Osteoblast (primary cell): Measurements from ENCODE around the gene DEAF1. TPM values are rescaled to one million over a fixed set of nuclear protein-coding genes. Genes with fewer than 3 reads are reported as not detected.
A peak's percentile ranks its signal among the peaks of the same experiment; 100 is the strongest.

Experiments
- DNase-seq: peaks from one replicate; pipeline ENCODE4 v3.0.0; 2011; ENCODE audit warnings: low spot score, mixed read lengths; ENCODE audit not compliant: insufficient read length; ENCODE audit errors: missing footprints
- H2AFZ ChIP-seq: 2 replicates; pipeline ENCODE4 v1.6.0; 2011; ENCODE audit warnings: mild to moderate bottlenecking, low read length
- H3K27ac ChIP-seq: 2 replicates; pipeline ENCODE4 v1.5.1; 2011; ENCODE audit warnings: mild to moderate bottlenecking, low read depth, low read length, moderate library complexity
- H3K27me3 ChIP-seq: 2 replicates; pipeline ENCODE4 v1.6.0; 2012; ENCODE audit warnings: mild to moderate bottlenecking, control low read depth, inconsistent platforms, low read length, moderate library complexity; ENCODE audit not compliant: insufficient read depth
- H3K36me3 ChIP-seq: 2 replicates; pipeline ENCODE4 v1.5.1; 2011; ENCODE audit warnings: mild to moderate bottlenecking, low read length, control low read depth, moderate library complexity; ENCODE audit not compliant: insufficient read depth
- H3K4me1 ChIP-seq: 2 replicates; pipeline ENCODE4 v1.5.1; 2011; ENCODE audit warnings: mild to moderate bottlenecking, low read length, control low read depth, moderate library complexity; ENCODE audit not compliant: insufficient read depth
- H3K4me2 ChIP-seq: 2 replicates; pipeline ENCODE4 v1.6.0; 2011; ENCODE audit warnings: mild to moderate bottlenecking, low read length; ENCODE audit not compliant: insufficient read depth
- H3K4me3 ChIP-seq: fragments of 200-600 bp; sonication (generic); 3 replicates; pipeline ENCODE4 v1.5.1; 2012; ENCODE audit warnings: mild to moderate bottlenecking, low read length, inconsistent platforms; ENCODE audit not compliant: insufficient read depth
- H3K79me2 ChIP-seq: 2 replicates; pipeline ENCODE4 v1.6.0; 2012; ENCODE audit warnings: mild to moderate bottlenecking, low read length, control low read depth, inconsistent platforms; ENCODE audit not compliant: insufficient read depth
- H3K9me3 ChIP-seq: 2 replicates; pipeline ENCODE4 v1.5.1; 2011; ENCODE audit warnings: low read depth, low read length, control low read depth
- H4K20me1 ChIP-seq: 2 replicates; pipeline ENCODE4 v1.6.0; 2012; ENCODE audit warnings: mild to moderate bottlenecking, low read length, control low read depth; ENCODE audit not compliant: insufficient read depth
- total RNA-seq: library from RNA; depleted of rRNA; stranded (reverse); fragments of >200 nt; gene quantifications from 2 replicates; pipeline ENCODE4 v1.2.3, GENCODE V29; 2012
- TF ChIP-seq, protein P1 (sequence below): IDR thresholded peaks from 2 replicates; pipeline ENCODE4 v1.5.1; 2011; ENCODE audit warnings: mild to moderate bottlenecking, low read depth, low read length, moderate library complexity; ENCODE audit errors: extremely low read depth

DEAF1 gene
- total RNA-seq, 1 donor = 44.2 TPM

DNA sequence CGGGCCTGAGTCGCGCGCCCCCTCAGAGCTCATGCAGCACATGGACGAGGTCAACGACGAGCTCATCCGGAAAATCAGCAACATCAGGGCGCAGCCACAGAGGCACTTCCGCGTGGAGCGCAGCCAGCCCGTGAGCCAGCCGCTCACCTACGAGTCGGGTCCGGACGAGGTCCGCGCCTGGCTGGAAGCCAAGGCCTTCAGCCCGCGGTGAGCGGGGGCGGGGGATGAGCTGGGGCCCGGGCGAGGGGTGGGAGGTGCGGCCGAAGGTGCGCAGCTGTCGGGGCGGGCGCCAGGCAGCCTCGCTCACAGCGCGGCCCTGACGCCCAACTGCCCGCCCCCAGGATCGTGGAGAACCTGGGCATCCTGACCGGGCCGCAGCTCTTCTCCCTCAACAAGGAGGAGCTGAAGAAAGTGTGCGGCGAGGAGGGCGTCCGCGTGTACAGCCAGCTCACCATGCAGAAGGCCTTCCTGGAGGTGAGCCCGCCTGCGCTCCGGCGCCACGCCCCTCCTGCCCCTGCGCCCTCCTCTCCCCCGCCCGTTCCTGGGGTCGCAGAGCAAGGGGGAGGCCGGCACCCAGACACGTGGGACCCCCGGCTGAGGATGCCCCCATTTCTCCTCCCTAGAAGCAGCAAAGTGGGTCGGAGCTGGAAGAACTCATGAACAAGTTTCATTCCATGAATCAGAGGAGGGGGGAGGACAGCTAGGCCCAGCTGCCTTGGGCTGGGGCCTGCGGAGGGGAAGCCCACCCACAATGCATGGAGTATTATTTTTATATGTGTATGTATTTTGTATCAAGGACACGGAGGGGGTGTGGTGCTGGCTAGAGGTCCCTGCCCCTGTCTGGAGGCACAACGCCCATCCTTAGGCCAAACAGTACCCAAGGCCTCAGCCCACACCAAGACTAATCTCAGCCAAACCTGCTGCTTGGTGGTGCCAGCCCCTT is 31.5 kb upstream of the DEAF1 start:
- Histone ChIP-seq H3K27me3 (peaks cover 6% of the 10 kb centered on the region), H3K4me3 (no peak overlapping the region), H3K27ac (no peak overlapping the region), H3K4me2 (no peak overlapping the region), H2AFZ (no peak overlapping the region), H4K20me1 (no peaks in the 10 kb centered on the region), H3K4me1 (peaks cover 18% of the 10 kb centered on the region), H3K9me3 (no peaks in the 10 kb centered on the region), H3K79me2 (no peaks in the 10 kb centered on the region), H3K36me3 (no peaks in the 10 kb centered on the region)
- TF ChIP-seq, protein P1, sequence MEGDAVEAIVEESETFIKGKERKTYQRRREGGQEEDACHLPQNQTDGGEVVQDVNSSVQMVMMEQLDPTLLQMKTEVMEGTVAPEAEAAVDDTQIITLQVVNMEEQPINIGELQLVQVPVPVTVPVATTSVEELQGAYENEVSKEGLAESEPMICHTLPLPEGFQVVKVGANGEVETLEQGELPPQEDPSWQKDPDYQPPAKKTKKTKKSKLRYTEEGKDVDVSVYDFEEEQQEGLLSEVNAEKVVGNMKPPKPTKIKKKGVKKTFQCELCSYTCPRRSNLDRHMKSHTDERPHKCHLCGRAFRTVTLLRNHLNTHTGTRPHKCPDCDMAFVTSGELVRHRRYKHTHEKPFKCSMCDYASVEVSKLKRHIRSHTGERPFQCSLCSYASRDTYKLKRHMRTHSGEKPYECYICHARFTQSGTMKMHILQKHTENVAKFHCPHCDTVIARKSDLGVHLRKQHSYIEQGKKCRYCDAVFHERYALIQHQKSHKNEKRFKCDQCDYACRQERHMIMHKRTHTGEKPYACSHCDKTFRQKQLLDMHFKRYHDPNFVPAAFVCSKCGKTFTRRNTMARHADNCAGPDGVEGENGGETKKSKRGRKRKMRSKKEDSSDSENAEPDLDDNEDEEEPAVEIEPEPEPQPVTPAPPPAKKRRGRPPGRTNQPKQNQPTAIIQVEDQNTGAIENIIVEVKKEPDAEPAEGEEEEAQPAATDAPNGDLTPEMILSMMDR = no peak
- peak; percentile 94 for DNase-seq

DNA sequence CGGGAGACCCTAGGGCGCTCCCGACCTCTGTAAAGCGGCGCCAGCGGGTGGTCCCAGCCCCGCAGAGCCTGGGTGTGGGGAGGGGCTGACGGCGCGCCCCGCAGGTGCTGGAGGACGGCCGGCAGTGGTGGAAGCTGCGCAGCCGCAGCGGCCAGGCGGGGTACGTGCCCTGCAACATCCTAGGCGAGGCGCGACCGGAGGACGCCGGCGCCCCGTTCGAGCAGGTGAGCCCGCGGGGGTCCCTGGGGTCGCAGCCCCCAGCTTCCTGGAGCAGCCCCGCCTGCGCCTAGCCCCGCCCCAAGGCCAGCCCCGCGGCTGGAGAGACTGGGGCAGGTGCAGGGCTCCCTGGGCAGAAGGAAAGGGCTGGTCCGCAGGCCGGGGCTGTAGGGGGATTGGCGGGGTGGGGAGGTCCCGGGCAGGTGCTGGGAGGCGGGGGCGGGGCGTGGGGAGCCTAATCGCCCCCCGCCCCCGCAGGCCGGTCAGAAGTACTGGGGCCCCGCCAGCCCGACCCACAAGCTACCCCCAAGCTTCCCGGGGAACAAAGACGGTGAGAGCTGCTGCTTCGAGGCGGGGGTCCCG is 30.7 kb upstream of the DEAF1 start:
- Histone ChIP-seq H2AFZ (no peak overlapping the region), H3K4me3 (no peak overlapping the region), H4K20me1 (no peaks in the 10 kb centered on the region), H3K79me2 (no peaks in the 10 kb centered on the region), H3K4me1 (peaks cover 18% of the 10 kb centered on the region), H3K4me2 (no peak overlapping the region), H3K36me3 (no peaks in the 10 kb centered on the region), H3K9me3 (no peaks in the 10 kb centered on the region), H3K27ac (no peak overlapping the region), H3K27me3 (peaks cover 6% of the 10 kb centered on the region)
- TF ChIP-seq, protein P1 = no peak
- DNase-seq = no peak

DNA sequence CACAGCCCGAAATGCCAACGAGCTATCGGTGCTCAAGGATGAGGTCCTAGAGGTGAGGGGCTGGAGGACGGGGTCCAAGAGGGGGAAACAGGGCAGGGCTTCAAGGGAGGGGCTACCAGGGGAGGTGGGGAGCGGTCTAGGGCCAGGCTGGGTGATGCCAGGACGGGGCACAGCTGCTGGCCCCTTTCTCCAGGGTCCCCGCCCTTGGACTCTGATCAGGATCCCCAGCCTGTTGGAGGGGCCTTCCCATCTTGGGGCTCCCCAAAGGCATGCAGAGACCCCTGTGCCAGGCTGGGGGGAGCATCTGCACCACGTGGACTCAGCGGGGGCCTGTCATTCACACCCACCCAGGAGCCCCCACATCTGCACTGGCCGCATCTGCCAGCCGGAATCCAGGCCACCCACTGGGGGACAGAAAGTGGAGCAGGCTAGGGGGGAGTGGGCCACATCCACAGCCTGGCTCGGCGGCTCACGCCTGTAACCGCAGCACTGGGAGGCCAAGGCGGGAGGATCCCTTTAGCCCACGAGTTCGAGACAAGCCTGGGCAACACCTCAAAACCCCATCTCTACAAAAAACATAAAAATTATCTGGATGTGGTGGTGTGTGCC is 29.9 kb upstream of the DEAF1 start:
- Histone ChIP-seq H3K27ac (no peak overlapping the region), H3K4me1 (peaks cover 18% of the 10 kb centered on the region), H4K20me1 (no peaks in the 10 kb centered on the region), H3K79me2 (no peaks in the 10 kb centered on the region), H3K9me3 (no peaks in the 10 kb centered on the region), H3K27me3 (peaks cover 6% of the 10 kb centered on the region), H3K4me3 (no peak overlapping the region), H2AFZ (no peak overlapping the region), H3K4me2 (no peak overlapping the region), H3K36me3 (no peaks in the 10 kb centered on the region)
- peak; percentile 72 for DNase-seq
- TF ChIP-seq, protein P1 = no peak
